Epidermal melanocyte (primary cell): ENCODE data around the gene CCDC30.

Experiments
- DNase-seq: peaks from one replicate; pipeline ENCODE4 v3.0.0; 2011; ENCODE audit warnings: low spot score; ENCODE audit not compliant: insufficient read length

CCDC30 gene

DNA sequence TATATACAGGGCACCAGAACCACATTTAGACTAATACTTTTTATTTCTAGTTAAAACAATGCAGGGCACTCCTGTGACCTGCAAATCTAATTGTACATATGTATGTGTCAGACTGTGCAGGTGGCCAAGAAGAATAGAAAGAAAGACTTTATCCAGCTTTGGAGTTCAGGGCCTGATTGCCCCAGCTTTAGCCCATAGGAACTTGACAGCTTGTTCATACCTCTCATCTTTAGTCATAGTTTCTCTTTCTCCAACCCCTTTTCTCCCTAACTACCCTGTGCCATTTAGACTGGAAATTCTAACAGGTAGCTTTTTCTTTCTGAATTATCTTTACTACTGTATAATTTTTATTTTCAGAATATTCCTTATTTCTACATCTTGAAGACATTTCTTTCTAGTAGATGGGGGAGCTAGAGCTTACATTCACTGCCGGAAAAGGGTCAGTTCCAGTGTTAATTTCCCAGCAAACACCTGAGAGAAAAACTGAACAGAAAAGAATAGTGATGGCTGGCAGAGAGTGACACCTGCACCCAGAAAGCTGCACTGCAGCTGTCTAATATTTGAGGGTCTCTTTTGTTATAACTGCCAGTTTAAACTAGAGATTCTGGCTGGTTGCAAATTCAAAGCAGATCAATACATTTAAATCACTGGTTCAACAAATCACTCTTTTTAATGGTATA, 227.5 kb downstream of the CCDC30 start:
- DNase-seq = no peak

DNA sequence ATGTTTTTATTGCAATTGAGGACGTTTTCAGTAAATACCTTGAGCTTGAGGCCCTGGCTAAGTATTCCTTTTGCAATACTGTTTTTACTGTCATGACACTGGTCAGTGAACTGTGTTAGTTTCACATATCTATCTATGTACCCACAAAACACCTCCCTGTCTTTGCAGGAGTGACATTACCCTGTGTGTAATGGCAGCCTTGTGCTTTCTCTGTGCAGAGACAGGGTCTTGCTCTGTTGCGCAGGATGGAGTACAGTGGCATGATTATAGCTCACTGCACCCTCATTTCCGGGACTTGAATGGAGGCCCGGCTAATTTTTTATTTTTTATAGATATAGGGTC, 228.0 kb downstream of the CCDC30 start:
- DNase-seq = no peak

DNA sequence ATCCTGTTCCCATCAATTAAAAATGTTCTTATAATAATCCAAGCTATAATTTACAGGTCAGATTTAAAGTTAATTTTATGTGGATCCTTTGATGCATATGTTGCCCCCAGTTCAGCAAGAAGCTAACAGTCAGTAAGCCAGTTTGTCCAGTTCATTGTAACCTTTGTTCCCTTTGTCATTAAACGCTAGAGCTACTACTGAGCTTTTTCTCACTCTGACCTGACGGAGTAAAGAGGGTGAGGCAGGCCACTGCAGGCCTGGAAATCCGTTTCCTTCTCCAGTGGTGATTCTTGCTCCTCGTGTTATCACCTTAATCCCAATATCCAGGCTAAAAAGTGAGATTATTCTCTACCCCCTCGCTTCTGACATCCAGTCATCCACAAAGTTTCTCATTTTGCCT, 229.4 kb downstream of the CCDC30 start:
- DNase-seq = no peak

DNA sequence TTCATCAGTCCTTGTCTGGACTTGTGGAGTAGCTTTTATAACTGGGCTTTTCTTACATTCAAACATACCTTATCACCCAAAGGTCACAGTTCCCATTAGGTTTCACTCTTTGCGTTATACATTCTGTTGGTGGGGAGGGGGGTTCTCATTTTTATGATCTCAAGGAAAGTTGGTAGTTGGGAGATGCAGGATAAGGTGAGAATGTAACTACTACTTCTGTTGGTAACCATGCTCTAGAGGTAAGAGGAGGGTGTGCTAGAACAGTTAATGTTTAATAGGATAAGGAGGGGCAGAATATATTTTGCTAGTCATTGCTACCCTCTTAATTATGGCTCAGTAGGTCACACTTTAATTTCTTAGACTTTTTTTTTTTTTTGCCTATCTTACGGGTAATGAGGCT, 229.8 kb downstream of the CCDC30 start:
- no peak for DNase-seq

DNA sequence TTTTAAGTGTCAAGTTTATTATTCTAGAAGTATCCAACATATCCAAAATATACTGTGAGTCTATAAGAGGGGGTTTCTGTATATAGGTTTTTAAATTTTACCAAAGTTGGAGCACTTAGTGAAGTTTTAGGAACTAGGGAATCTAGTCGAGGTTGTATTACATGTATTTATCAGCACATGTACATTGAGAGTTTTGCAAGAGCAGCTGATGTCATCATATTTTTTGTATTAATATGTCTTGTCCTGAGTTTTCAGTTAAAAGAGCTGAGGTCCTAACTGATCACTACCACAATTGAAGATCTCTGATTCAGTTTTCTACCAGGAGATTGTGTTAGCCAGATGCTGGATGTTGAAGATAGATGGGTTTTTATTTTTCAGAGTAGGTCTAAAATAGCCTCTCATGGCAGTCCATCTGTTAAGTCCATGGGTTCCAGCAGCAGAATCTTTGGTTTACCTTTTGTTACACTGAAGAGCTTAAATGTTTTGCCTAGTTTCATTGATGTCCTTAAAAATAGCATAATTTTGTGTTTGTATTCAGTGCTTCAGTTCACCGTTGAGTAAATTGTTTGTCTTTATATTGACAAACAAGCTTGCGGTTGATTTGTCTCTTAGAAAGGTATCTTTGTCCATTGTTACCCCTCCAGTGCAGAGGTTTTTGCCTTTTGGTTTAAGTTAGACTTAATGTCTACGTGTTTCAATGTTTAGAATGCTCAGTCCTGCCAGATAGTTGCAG, 235.2 kb downstream of the CCDC30 start:
- no peak for DNase-seq

DNA sequence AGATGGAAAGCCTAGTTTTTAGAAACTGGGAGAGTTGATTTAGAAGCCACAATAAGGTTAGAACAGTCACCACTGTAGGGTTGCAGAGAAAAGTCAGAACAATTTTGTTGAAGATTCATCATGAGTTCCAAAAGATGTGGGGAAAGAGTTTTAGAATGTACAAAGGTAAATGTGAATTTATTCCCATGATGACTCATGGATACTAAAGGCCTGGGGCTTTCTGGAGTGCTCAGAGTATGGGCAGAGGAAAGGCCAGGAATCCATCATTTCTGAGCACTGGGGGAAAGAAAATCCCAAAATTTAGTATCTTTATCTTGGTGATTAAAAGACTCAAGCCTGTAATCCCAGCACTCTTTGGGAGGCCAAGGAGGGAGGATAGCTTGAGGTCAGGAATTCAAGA, 236.9 kb downstream of the CCDC30 start:
- DNase-seq = no peak

DNA sequence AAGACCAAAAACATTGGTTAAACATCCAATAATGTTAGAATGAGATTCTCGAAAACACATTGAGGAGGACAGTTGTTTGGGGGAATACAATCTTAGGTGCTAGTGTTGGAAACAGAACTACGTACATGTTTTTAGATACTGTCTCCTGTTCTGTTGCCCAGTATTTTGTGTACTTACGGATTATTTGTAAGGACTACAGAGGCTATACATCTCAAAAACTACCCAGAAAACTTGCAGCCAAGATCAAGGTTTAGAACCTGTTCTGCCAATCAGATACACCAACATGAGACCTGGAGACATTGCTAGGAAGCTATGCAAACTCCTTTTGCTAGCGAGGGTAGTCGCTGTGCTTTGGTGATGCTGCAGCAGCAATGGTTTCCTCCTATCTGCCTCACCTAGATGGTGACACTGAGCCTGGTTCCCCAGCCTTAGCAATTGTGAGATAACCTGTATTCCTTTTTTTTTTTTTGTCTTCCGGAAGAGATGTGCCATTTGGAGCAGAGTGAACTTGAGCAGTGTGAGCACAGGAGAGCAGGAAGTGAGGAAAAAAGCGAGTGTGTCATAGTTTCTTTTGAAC, 240.9 kb downstream of the CCDC30 start:
- DNase-seq = no peak
